ENCODE results near the gene KRTAP5-9.

Gene KRTAP5-9, protein sequence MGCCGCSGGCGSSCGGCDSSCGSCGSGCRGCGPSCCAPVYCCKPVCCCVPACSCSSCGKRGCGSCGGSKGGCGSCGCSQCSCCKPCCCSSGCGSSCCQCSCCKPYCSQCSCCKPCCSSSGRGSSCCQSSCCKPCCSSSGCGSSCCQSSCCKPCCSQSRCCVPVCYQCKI

GRCh38 chr11:71548120-71548519 is at the start of gene KRTAP5-9:
KRTAP5-9 (plus strand) TSS chr11:71548420; CDS start chr11:71548658, 238 bp downstream.
- no peak for TF ChIP-seq CTCF (IDR thresholded peaks at IDR 0.05; ENCODE audit: low read depth, low read length, missing control alignments)
- DNase-seq (ENCODE audit: extremely low read depth, low read depth) = no peak
- no peak within 1 kb of the TSS for H3K4me3 ChIP-seq (replicated peaks; ENCODE audit: low read depth, low read length)

DNA sequence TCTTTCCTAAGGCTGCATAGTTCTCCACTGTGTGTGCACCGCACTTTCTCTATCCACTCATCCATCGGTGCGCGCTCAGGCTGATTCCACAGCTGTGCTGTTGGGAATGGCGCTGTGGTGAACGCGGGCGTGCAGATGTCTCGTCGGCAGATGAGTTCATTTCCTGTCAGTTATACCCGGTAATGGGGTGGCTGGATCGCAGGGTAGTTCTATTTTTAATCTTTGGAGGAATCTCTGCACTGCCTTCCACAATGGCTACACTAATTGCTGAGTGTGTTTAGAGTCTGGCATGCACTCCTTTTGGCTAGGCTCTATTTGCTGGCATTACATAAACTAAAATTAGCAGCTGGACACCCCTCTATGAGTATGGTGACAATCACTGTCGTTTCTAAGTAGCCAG is 49.1 kb upstream of the KRTAP5-9 start:
- no peak for TF ChIP-seq CTCF (IDR thresholded peaks at IDR 0.05; ENCODE audit: low read depth, low read length, missing control alignments)
- no peak overlapping the region for H3K4me3 ChIP-seq (replicated peaks; ENCODE audit: low read depth, low read length)
- no peak for DNase-seq (ENCODE audit: extremely low read depth, low read depth)

GRCh38 chr11:71499546-71499945 is 48.7 kb upstream of the KRTAP5-9 start:
- no peak for DNase-seq (ENCODE audit: extremely low read depth, low read depth)
- TF ChIP-seq CTCF (IDR thresholded peaks at IDR 0.05; ENCODE audit: low read depth, low read length, missing control alignments) = no peak

GRCh38 chr11:71500601-71501021 is 47.6 kb upstream of the KRTAP5-9 start:
- DNase-seq (ENCODE audit: extremely low read depth, low read depth) = no peak
- H3K4me3 ChIP-seq (replicated peaks; ENCODE audit: low read depth, low read length) = no peak overlapping the region
- TF ChIP-seq CTCF (IDR thresholded peaks at IDR 0.05; ENCODE audit: low read depth, low read length, missing control alignments) = no peak

More at GRCh38 chr11:71499546-71499945, 48.7 kb upstream of the KRTAP5-9 start:
- no peak overlapping the region for H3K4me3 ChIP-seq (replicated peaks; ENCODE audit: low read depth, low read length)

GRCh38 chr11:71501071-71501985 is 46.9 kb upstream of the KRTAP5-9 start:
- DNase-seq (ENCODE audit: extremely low read depth, low read depth) = no peak
- no peak overlapping the region for H3K4me3 ChIP-seq (replicated peaks; ENCODE audit: low read depth, low read length)
- no peak for TF ChIP-seq CTCF (IDR thresholded peaks at IDR 0.05; ENCODE audit: low read depth, low read length, missing control alignments)

GRCh38 chr11:71502026-71502425 is 46.2 kb upstream of the KRTAP5-9 start:
- DNase-seq (ENCODE audit: extremely low read depth, low read depth) = no peak
- no peak for TF ChIP-seq CTCF (IDR thresholded peaks at IDR 0.05; ENCODE audit: low read depth, low read length, missing control alignments)
- H3K4me3 ChIP-seq (replicated peaks; ENCODE audit: low read depth, low read length) = no peak overlapping the region

Measured in HFF-Myc (cell line).